ENCODE results near the gene JAML. TPM values are rescaled to one million over a fixed set of nuclear protein-coding genes. Genes with fewer than 3 reads are reported as not detected.
A peak's percentile ranks its signal among the peaks of the same experiment; 100 is the strongest.

JAML gene, protein sequence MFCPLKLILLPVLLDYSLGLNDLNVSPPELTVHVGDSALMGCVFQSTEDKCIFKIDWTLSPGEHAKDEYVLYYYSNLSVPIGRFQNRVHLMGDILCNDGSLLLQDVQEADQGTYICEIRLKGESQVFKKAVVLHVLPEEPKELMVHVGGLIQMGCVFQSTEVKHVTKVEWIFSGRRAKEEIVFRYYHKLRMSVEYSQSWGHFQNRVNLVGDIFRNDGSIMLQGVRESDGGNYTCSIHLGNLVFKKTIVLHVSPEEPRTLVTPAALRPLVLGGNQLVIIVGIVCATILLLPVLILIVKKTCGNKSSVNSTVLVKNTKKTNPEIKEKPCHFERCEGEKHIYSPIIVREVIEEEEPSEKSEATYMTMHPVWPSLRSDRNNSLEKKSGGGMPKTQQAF
- 1 to 10 TPM; 4.5 to 8.4 (median 6.8) TPM for polyA plus RNA-seq (ENCODE audit: insufficient read depth in 1 of 5, insufficient read length in 5 of 5, low replicate concordance in 1 of 5)
- long read RNA-seq, donor 1, partial matches to known transcripts: 0 of 3 reads
- long read RNA-seq, donor 1, other reads (novel, unspliced or antisense): 0 of 3 reads
- long read RNA-seq, donor 2, partial matches to known transcripts: 0 of 1 reads
- long read RNA-seq, donor 2, other reads (novel, unspliced or antisense): 0 of 1 reads
- long read RNA-seq, donor 3, partial matches to known transcripts: 0 of 2 reads
- long read RNA-seq, donor 3, other reads (novel, unspliced or antisense): 0 of 2 reads
- long read RNA-seq, donor 4: 0 reads
- long read RNA-seq, donor 5, partial matches to known transcripts: 0 of 2 reads
- long read RNA-seq, donor 5, other reads (novel, unspliced or antisense): 0 of 2 reads
- long read RNA-seq, donor 6, partial matches to known transcripts: 0 of 3 reads
- long read RNA-seq, donor 6, other reads (novel, unspliced or antisense): 0 of 3 reads
- long read RNA-seq, donor 7, partial matches to known transcripts: 0 of 2 reads
- long read RNA-seq, donor 7, other reads (novel, unspliced or antisense): 0 of 2 reads
- long read RNA-seq, donor 8: 0 reads

GRCh38 chr11:118224511-118225188 lies at the start of gene JAML:
Gene JAML (minus strand): TSS chr11:118225011. CDS start chr11:118214866, 10,145 bp downstream.
- no peak for DNase-seq

DNA sequence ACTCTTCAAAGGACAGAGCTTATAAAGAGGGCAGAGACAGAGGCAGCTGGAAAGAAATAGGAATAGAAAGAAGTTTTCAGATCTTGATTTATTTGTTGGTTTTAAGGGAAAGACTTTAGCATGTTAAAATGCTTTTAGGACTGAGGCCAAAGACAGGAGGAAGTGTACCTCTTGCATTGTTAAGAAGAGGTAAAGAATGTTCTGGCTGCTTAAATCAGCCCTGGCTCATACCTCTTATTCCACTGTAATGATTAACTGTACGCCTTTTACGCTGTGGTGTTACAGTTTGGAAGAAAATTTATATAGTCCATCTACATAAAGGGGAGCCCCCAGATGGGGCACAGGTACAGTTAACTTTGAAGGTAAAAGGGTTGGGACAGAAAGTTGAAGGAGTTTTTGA lies 49.4 kb upstream of the JAML start:
- DNase-seq: no peak

DNA sequence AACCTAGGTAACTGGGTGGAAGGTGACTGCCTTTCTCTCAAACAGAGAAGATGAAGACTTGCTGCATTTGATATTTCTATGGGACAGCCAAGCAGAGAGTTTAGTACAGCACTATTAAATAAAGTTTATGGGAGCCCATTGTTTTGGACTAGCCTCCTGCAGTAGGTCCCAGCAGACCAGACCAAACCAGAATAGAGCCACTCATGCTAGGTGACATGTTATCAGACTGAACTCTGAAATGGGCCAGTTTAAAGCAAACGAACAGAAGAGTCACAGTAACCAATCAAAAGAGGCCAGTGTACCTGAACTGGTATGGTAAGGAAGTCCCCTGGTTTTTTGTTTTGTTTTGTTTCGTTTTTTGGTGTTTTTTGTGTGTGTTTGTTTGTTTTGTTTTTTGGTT lies 47.2 kb upstream of the JAML start:
- DNase-seq: no peak

- DNase-seq: no peak
These were observed 42.7 kb upstream of the JAML start for GRCh38 chr11:118267486-118267885.

GRCh38 chr11:118265954-118266353 lies 41.1 kb upstream of the JAML start:
- no peak for DNase-seq

DNA sequence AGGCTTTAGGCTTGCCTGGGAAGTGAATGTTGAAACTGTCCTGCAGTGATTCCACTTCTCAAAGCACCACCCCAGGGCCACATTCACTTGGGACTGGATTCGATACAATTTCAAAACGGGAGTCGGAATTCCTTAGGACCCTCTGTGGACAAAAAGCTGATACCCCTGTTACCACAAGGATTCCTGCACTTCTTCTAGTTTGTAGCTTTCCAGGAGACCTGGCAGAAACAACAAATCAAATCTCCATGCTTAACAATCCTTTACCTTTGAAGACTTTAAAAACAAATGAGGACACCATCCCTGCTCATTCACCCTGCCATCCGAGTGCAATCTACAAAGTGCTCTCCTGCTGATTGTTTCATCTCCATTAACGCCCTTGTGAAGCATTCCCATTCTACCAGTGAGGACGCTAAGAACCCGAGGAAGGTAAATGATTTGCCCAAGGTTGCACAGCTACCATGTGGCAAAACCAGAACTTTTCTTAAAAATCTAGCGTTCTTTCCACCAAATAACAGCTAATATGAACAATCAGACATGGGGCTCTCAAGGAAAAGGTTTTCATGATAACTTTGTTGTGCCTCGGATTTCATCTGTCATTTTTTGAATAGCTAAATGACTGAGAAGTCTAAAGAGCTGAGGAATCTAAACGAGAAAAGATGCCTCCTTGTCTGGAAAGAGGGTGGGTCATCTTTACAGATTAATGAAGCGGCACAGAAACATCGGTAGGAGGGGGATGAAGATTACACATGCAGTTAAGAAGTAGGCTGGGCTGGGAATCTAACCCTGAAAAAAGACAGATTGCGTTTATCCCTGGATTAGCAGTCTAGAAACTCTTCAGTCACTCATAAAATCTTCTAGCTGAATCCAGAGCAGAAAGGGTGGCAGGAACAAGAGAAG lies 40.0 kb upstream of the JAML start:
- no peak for DNase-seq

DNA sequence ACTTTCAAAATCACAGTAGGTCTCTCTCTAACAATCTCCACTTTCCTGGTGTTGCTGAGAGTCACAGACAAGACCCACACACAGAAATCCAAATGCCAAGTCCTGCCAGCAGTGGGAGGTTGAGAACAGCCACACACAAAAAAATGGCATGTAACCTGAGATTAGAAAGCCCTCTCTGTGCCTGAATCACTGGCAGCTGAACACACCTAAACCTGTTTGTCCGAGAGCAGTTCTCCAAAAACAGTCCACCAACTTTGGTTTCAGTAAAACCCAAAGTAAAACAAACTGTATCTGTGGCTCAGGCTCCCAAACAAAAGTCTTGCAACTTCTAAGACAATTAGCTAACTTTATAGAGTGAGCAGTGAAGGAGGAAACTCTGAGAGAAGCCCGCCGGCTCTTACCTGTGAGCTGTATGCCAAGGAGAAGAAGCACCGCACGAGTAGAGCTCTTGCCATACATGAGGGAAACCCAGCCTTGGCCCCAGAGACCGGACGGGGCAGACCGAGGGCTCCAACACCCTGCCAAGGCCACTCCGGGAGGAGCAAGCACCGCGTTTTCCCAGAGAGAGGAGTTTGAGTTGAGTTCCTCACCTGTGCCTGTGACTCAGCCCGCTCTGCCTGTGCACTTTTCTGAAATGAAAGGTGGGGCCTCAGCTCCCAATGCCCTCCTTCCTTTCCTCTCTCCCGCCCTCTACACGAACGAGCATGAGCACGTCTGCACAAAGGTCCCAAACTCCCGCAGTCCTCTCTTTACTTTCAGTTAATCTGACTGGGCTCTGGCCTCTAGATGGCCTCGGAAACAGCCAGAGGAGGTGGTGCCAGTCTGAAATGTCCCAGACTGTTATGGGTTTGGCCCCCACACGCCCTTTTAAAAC lies 39.1 kb upstream of the JAML start, which contains the start of gene MPZL2:
Gene MPZL2 (minus strand): TSS at position 603 of the 874 bp plus-strand sequence. CDS start 144 bp downstream, at position 459.
- peak in 1 of 2 donors; percentile 43 for DNase-seq

- DNase-seq: no peak
These were observed 38.3 kb upstream of the JAML start for GRCh38 chr11:118263112-118263511.

DNA sequence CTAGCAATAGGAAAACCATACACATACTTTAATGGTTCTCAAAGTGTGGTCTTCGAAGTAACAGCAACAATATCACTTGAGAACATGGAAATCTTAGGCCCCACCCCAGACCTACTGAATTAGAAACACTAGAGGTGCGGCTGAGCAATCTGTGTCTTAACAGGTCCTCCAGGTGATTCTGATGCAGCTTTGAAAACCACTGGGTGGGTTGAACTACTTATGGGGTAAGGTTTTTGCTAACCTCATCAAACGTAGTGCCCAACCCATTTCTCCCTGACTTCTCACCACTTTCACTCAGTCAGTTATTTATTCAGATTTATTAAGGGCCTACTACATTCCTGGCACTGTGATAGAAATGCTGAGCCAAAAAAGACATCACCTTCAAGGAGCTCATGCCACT lies 35.5 kb upstream of the JAML start:
- no peak for DNase-seq

GRCh38 chr11:118259138-118259537 lies 34.3 kb upstream of the JAML start:
- DNase-seq: no peak

- DNase-seq: no peak
These were observed 33.6 kb upstream of the JAML start for GRCh38 chr11:118258410-118258809.

GRCh38 chr11:118252688-118253087 lies 27.9 kb upstream of the JAML start:
- no peak for DNase-seq

- peak; percentile 91 to 92 for DNase-seq
These were observed 27.2 kb upstream of the JAML start, which contains the start of gene MPZL3 for GRCh38 chr11:118251858-118252652. Gene MPZL3 (minus strand): TSS chr11:118252365. CDS start chr11:118252294, 71 bp downstream.

DNA sequence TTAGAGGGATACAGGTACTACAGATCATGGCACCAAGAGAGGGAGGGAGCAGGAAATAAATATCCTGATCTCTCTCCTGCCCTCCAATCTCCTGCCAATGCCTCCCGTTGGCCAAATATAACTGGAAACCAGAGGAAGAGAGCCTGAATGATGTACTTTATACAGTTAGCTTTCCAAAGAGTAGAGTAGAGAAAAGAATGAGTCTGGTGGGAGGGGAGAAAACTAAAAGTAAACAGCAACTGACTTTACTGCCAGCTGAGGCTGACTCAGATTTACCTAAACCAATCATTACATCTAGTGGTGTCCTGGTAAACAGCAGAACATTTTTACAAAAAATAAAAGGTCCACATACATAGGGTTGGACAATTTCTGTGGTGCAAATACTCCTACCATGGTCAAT lies 22.2 kb upstream of the JAML start:
- DNase-seq: no peak

GRCh38 chr11:118245936-118246562 lies 21.2 kb upstream of the JAML start:
- no peak for DNase-seq

DNA sequence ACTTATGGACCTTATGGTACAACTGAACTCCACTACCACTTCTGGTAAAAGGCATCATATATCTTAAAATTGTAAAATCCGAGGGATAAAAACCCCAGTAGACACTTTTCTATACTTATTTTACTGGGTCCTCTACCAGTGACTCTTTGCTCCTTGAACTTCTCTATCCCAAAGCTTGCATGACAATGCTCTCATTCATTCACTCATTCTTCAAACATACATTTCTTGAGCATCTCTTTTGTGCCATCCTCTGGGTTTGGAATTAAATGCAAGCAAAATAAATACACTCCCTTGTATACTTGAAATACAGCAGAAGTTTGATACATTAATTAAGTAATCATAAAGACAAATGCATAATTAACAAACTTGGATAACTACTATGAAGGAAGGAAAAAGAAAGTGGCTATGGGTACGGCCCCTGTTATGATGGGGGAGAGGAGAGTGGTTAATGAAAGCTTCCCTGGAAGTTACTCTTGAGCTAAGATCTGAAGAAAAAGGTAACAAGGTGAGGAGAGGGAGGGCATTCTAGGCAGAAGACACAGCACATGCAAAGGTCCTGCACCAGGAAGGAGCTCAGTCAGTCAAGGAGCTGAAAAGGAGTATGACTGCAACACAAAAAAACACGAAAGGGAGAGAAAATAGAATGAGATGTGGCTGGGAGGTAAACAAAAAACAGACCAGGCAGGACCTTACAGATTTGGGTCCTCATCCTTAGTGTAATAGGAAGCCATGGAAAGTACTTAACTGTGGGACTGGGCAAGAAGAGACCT lies 19.4 kb upstream of the JAML start:
- DNase-seq: no peak

GRCh38 chr11:118243161-118243560 lies 18.4 kb upstream of the JAML start:
- no peak for DNase-seq

GRCh38 chr11:118241764-118242098 lies 16.9 kb upstream of the JAML start:
- no peak for DNase-seq
